ENCODE data around the gene POLR3G. TPM values are rescaled to one million over a fixed set of nuclear protein-coding genes. Genes with fewer than 3 reads are reported as not detected.

POLR3G gene
- polyA plus RNA-seq, 1 donor from 2014 or later, result 2.7 TPM

DNA sequence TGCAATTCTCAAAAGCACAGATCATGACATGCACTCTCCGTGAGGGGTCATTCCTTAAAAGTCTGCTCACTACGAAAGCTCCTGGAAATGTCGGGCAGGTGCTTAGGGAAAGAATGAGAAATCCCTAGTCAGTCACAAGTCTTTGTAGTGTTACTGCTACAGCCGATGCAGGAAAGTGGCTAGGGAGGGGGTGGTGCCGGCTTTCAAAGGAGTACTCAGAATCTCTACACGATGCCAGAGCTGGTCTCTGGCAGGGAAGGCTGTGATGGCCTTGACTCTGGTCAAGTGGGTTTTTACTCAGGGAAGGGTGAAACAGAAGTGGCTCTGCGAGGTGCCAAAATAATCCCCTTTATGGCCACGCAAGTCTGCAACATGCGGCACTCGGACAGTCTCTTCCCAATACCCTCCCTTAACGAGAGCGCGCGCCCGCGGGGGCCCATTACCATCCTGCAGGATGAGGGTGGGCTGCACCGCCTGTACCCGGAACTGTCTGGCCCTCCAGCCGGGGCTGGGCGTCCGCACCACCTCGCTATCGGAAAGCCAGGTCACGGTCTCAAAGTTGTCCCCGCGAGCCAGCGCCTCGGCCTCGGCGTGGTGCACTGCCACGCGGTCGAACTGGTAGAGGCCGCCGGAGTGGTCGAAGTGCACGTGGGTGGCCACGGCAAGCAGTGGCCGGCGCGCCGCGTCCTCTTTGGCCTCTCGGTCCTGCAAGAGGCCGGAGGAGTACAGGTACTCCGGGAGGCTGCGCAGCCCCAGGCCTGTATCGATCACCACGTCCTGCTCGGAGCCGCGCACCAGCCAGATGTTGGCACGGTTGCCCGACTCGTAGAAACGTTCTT is 1.0 kb upstream of the POLR3G start:
- Histone ChIP-seq H3K27ac (ENCODE audit: low read length) (peak overlapping the region; percentile 73), H3K36me3 (ENCODE audit: insufficient read depth, low read length) (no peaks in the 10 kb centered on the region), H3K9me3 (ENCODE audit: low read length) (no peaks in the 10 kb centered on the region), H3K9me2 (ENCODE audit: insufficient read depth, low read length) (no peaks in the 10 kb centered on the region), H3K9ac (ENCODE audit: low read length) (peak overlapping the region; percentile 74), H4K20me1 (ENCODE audit: insufficient read depth) (no peaks in the 10 kb centered on the region), H3K4me2 (ENCODE audit: low read length) (peak overlapping the region; percentile 95), H3K27me3 (ENCODE audit: insufficient read depth, low read depth, low read length) (peaks cover 10% of the 10 kb centered on the region), H3K79me2 (replicated peaks; ENCODE audit: insufficient read depth, low read length) (peaks cover 15% of the 10 kb centered on the region), H3K4me3 (ENCODE audit: low read length) (peak overlapping the region; percentile 91), H3F3A (ENCODE audit: insufficient read depth, low read length, poor library complexity, severe bottlenecking) (peaks cover 3% of the 10 kb centered on the region), H2AFZ (ENCODE audit: low read depth, low read length) (peak overlapping the region; percentile 87)
- TF ChIP-seq EP300 (conservative IDR thresholded peaks at IDR 0.05; ENCODE audit: poor library complexity, severe bottlenecking), result no peak
- TF ChIP-seq MXI1 (conservative IDR thresholded peaks at IDR 0.05; ENCODE audit: poor library complexity, severe bottlenecking), result peak; percentile 88
- TF ChIP-seq CTCF (IDR thresholded peaks at IDR 0.05; ENCODE audit: poor library complexity, severe bottlenecking), result no peak
- TF ChIP-seq, protein P1, sequence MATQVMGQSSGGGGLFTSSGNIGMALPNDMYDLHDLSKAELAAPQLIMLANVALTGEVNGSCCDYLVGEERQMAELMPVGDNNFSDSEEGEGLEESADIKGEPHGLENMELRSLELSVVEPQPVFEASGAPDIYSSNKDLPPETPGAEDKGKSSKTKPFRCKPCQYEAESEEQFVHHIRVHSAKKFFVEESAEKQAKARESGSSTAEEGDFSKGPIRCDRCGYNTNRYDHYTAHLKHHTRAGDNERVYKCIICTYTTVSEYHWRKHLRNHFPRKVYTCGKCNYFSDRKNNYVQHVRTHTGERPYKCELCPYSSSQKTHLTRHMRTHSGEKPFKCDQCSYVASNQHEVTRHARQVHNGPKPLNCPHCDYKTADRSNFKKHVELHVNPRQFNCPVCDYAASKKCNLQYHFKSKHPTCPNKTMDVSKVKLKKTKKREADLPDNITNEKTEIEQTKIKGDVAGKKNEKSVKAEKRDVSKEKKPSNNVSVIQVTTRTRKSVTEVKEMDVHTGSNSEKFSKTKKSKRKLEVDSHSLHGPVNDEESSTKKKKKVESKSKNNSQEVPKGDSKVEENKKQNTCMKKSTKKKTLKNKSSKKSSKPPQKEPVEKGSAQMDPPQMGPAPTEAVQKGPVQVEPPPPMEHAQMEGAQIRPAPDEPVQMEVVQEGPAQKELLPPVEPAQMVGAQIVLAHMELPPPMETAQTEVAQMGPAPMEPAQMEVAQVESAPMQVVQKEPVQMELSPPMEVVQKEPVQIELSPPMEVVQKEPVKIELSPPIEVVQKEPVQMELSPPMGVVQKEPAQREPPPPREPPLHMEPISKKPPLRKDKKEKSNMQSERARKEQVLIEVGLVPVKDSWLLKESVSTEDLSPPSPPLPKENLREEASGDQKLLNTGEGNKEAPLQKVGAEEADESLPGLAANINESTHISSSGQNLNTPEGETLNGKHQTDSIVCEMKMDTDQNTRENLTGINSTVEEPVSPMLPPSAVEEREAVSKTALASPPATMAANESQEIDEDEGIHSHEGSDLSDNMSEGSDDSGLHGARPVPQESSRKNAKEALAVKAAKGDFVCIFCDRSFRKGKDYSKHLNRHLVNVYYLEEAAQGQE (IDR thresholded peaks at IDR 0.05; ENCODE audit: borderline replicate concordance), result no peak

- peak overlapping the region; percentile 91 for H3K4me3 ChIP-seq (ENCODE audit: low read length)
These were observed 844 bp downstream of the POLR3G start for GRCh38 chr5:90475436-90475980.

More at GRCh38 chr5:90475436-90475980, 844 bp downstream of the POLR3G start:
- TF ChIP-seq RAD21 (conservative IDR thresholded peaks at IDR 0.05), result no peak
- TF ChIP-seq POLR2AphosphoS5 (IDR thresholded peaks at IDR 0.05), result no peak
- no peak for TF ChIP-seq TAF1 (IDR thresholded peaks at IDR 0.05; ENCODE audit: low read depth)
- no peak for TF ChIP-seq EP300 (conservative IDR thresholded peaks at IDR 0.05; ENCODE audit: poor library complexity, severe bottlenecking)
- no peak for TF ChIP-seq EZH2 (IDR thresholded peaks at IDR 0.05; ENCODE audit: borderline replicate concordance, insufficient read depth, low read length, poor library complexity, severe bottlenecking)
- TF ChIP-seq, protein P1 (IDR thresholded peaks at IDR 0.05; ENCODE audit: borderline replicate concordance), result no peak
- no peak for TF ChIP-seq MXI1 (conservative IDR thresholded peaks at IDR 0.05; ENCODE audit: poor library complexity, severe bottlenecking)
- no peak for TF ChIP-seq SMC3 (conservative IDR thresholded peaks at IDR 0.05; ENCODE audit: poor library complexity)
- no peak for TF ChIP-seq CTCF (IDR thresholded peaks at IDR 0.05; ENCODE audit: poor library complexity, severe bottlenecking)
- H3K9me3 ChIP-seq (ENCODE audit: low read length), result no peaks in the 10 kb centered on the region
- peak overlapping the region; percentile 88 for H3K4me2 ChIP-seq (ENCODE audit: low read length)
- peaks cover 15% of the 10 kb centered on the region for H3K79me2 ChIP-seq (replicated peaks; ENCODE audit: insufficient read depth, low read length)
- H3F3A ChIP-seq (ENCODE audit: insufficient read depth, low read length, poor library complexity, severe bottlenecking), result peaks cover 3% of the 10 kb centered on the region
- H3K36me3 ChIP-seq (ENCODE audit: insufficient read depth, low read length), result no peaks in the 10 kb centered on the region
- H3K27me3 ChIP-seq (ENCODE audit: insufficient read depth, low read depth, low read length), result peaks cover 10% of the 10 kb centered on the region
- no peaks in the 10 kb centered on the region for H4K20me1 ChIP-seq (ENCODE audit: insufficient read depth)
- no peaks in the 10 kb centered on the region for H3K9me2 ChIP-seq (ENCODE audit: insufficient read depth, low read length)
- no peak overlapping the region for H3K9ac ChIP-seq (ENCODE audit: low read length)
- H3K27ac ChIP-seq (ENCODE audit: low read length), result no peak overlapping the region
- no peak overlapping the region for H2AFZ ChIP-seq (ENCODE audit: low read depth, low read length)

Measured in neural cell (in vitro differentiated cells).